A549 (cell line): ENCODE data around the gene FARSB. TPM values are rescaled to one million over a fixed set of nuclear protein-coding genes. Genes with fewer than 3 reads are reported as not detected.

Source experiments
- ATAC-seq, 2 experiments: fragments of 200-7000 bp in 1 of 2; fragments of >200 bp in 1 of 2; cut with Nextera tagmentation in 1 of 2; cut with Tn5 transposase in 1 of 2; 3 replicates each; pipeline versions ENCODE4 v1.8.0 to v1.9.1; 2018 to 2020; ENCODE audit warnings: mild to moderate bottlenecking in 1 of 2, moderate library complexity in 1 of 2
- CTCF ChIA-PET: fragments of 300-600 bp; sonication (Branson Sonifier 250); formaldehyde crosslinking; extraction: SDS; loops from one replicate; lab custom pipeline; 2021; ENCODE audit warnings: antibody characterized with exemption, inconsistent platforms; lab: Yijun Ruan, JAX
- POLR2A ChIA-PET: fragments of 350-600 bp; formaldehyde crosslinking; extraction: SDS; loops from one replicate; lab custom pipeline; 2021; ENCODE audit warnings: antibody characterized with exemption, inconsistent platforms; lab: Yijun Ruan, JAX
- DNase-seq, 2 experiments: peaks; one replicate each; pipeline versions ENCODE4 v3.0.0 to v3.0.0-alpha.2; 2011 to 2016; ENCODE audit warnings: low read depth in 1 of 2, low spot score in 1 of 2
- FAIRE-seq: peaks from 2 replicates; lab custom pipeline; 2011; peaks lifted over from hg19 to GRCh38; lab: Jason Lieb, UNC
- H3K27ac ChIP-seq, 2 experiments: fragments of >200 bp; sonication (Bioruptor Twin); formaldehyde crosslinking; 3 replicates each; pipeline ENCODE4 v1.5.1; 2016 to 2017
- H3K4me1 ChIP-seq: fragments of >200 bp; sonication (Bioruptor Twin); formaldehyde crosslinking; 3 replicates; pipeline ENCODE4 v1.6.1; 2016
- H3K4me2 ChIP-seq: fragments of >200 bp; sonication (Bioruptor Twin); formaldehyde crosslinking; 3 replicates; pipeline ENCODE4 v1.6.1; 2016
- H3K4me3 ChIP-seq: fragments of >200 bp; sonication (Bioruptor Twin); formaldehyde crosslinking; 3 replicates; pipeline ENCODE4 v1.5.1; 2016
- H3K9me3 ChIP-seq: fragments of >200 bp; sonication (Bioruptor Twin); formaldehyde crosslinking; 3 replicates; pipeline ENCODE4 v1.6.1; 2016
- ATOH8 ChIP-seq: fragments of 250-450 bp; sonication (Bioruptor Pico); IDR thresholded peaks from 2 replicates; pipeline ENCODE4 v1.5.0; 2020; ENCODE audit warnings: low read depth, mild to moderate bottlenecking, moderate library complexity
- BCL3 ChIP-seq: fragments of >200 bp; sonication (Bioruptor Twin); formaldehyde crosslinking; IDR thresholded peaks from 3 replicates; pipeline ENCODE4 v1.6.1; 2016
- BHLHE40 ChIP-seq: IDR thresholded peaks from 2 replicates; pipeline ENCODE4 v1.6.1; 2012; ENCODE audit warnings: low read depth, low read length, inconsistent platforms
- CBX2 ChIP-seq: fragments of 200-600 bp; sonication (generic); IDR thresholded peaks from 2 replicates; pipeline ENCODE4 v1.6.1; 2016; ENCODE audit warnings: low read depth, mild to moderate bottlenecking, borderline replicate concordance
- CBX8 ChIP-seq: fragments of 200-600 bp; sonication (generic); IDR thresholded peaks from 2 replicates; pipeline ENCODE4 v1.6.1; 2016
- CHD2 ChIP-seq: fragments of 150-350 bp; IDR thresholded peaks from 2 replicates; pipeline ENCODE4 v1.6.1; 2014; ENCODE audit warnings: low read length; ENCODE audit not compliant: partially characterized antibody
- EHF ChIP-seq: fragments of 250-450 bp; sonication (Bioruptor Pico); IDR thresholded peaks from 2 replicates; pipeline ENCODE4 v1.5.0; 2020; ENCODE audit warnings: mild to moderate bottlenecking
- ESRRA ChIP-seq: fragments of 150-350 bp; IDR thresholded peaks from 2 replicates; pipeline ENCODE4 v1.6.1; 2014; ENCODE audit warnings: mild to moderate bottlenecking, low read length, borderline replicate concordance
- FOSB ChIP-seq: fragments of 250-450 bp; sonication (Bioruptor Pico); IDR thresholded peaks from 2 replicates; pipeline ENCODE4 v1.5.0; 2020; ENCODE audit warnings: mild to moderate bottlenecking, moderate library complexity
- HMGXB4 ChIP-seq: fragments of 250-450 bp; sonication (Bioruptor Pico); IDR thresholded peaks from 2 replicates; pipeline ENCODE4 v1.5.0; 2021; ENCODE audit warnings: mild to moderate bottlenecking, moderate library complexity, borderline replicate concordance
- HOXA7 ChIP-seq: fragments of 250-450 bp; sonication (Bioruptor Pico); IDR thresholded peaks from 2 replicates; pipeline ENCODE4 v1.5.0; 2020; ENCODE audit warnings: mild to moderate bottlenecking, moderate library complexity
- HOXB13 ChIP-seq: fragments of 250-450 bp; sonication (Bioruptor Pico); IDR thresholded peaks from 2 replicates; pipeline ENCODE4 v1.5.0; 2020; ENCODE audit warnings: low read depth, mild to moderate bottlenecking, moderate library complexity
- JUN ChIP-seq, 2 experiments: fragments of >200 bp; sonication (Bioruptor Twin); formaldehyde crosslinking; IDR thresholded peaks; 2 replicates in 1 of 2; 3 replicates in 1 of 2; pipeline ENCODE4 v1.6.1; 2016 to 2017
- MAZ ChIP-seq: fragments of 150-350 bp; IDR thresholded peaks from 2 replicates; pipeline ENCODE4 v1.6.1; 2014; ENCODE audit warnings: antibody characterized with exemption, low read depth, low read length, borderline replicate concordance
- MYC ChIP-seq: IDR thresholded peaks from 2 replicates; pipeline ENCODE4 v1.6.1; 2012; ENCODE audit warnings: mild to moderate bottlenecking, inconsistent platforms, low read length, improper control_type of control experiment, borderline replicate concordance
- NPAS2 ChIP-seq: fragments of 250-450 bp; sonication (Bioruptor Pico); IDR thresholded peaks from 2 replicates; pipeline ENCODE4 v1.8.0; 2022; ENCODE audit warnings: mild to moderate bottlenecking, moderate library complexity, borderline replicate concordance
- NR3C1 ChIP-seq: fragments of >200 bp; sonication (Bioruptor Twin); formaldehyde crosslinking; IDR thresholded peaks from 3 replicates; pipeline ENCODE4 v1.6.1; 2017
- POLR2AphosphoS2 ChIP-seq: conservative IDR thresholded peaks from 2 replicates; pipeline ENCODE4 v1.6.1; 2012; ENCODE audit warnings: low read length, improper control_type of control experiment, inconsistent platforms
- RFX5 ChIP-seq: fragments of 450-650 bp; IDR thresholded peaks from 2 replicates; pipeline ENCODE4 v1.7.1; 2014; ENCODE audit warnings: antibody characterized with exemption, mild to moderate bottlenecking, moderate library complexity
- RNF2 ChIP-seq: fragments of 200-600 bp; sonication (generic); IDR thresholded peaks from 2 replicates; pipeline ENCODE4 v1.6.1; 2016; ENCODE audit warnings: low read depth, mild to moderate bottlenecking, antibody characterized with exemption, moderate library complexity, borderline replicate concordance
- TFCP2L1 ChIP-seq: fragments of 250-450 bp; sonication (Bioruptor Pico); IDR thresholded peaks from 2 replicates; pipeline ENCODE4 v1.5.0; 2021; ENCODE audit warnings: mild to moderate bottlenecking
- ZFP36 ChIP-seq: fragments of 450-650 bp; IDR thresholded peaks from 2 replicates; pipeline ENCODE4 v1.6.1; 2014; ENCODE audit warnings: borderline replicate concordance; ENCODE audit not compliant: partially characterized antibody
- WGBS: methylation state at CpG from one replicate; pipeline ENCODE4 v1.1.6; 2017; ENCODE audit errors: missing lambda C conversion rate; 5-methylcytosine and 5-hydroxymethylcytosine counted together
- polyA plus RNA-seq, 4 experiments: library from polyadenylated mRNA; depleted of rRNA in 3 of 4; stranded (reverse); fragments of >200 nt; fragmentation: RNase III in 1 of 4; extraction: RNeasy Plus Mini Kit Qiagen cat#74134 plus additional on column Dnase treatment in 1 of 4; gene quantifications; 2 replicates in 3 of 4; 3 replicates in 1 of 4; pipeline ENCODE4 v1.2.3, GENCODE V29; 2011 to 2017

The FARSB gene
- polyA plus RNA-seq, 2 of the 4 experiments (the other 2 are of a cell fraction) = 41.0 to 77.4 TPM

- no peaks in the 10 kb centered on the region for H3K9me3 ChIP-seq
- no peak for TF ChIP-seq RNF2
- no peak for TF ChIP-seq CBX2
- ATAC-seq (no peak), DNase-seq (no peak), FAIRE-seq (no peak)
- 92% methylated on average over 1 of the region's 1 CpG for WGBS
- H3K4me1 ChIP-seq = no peaks in the 10 kb centered on the region
- H3K4me2 ChIP-seq = no peak overlapping the region
- H3K4me3 ChIP-seq = no peak overlapping the region
- ChIA-PET CTCF (no interaction called here), POLR2A (no interaction called here)
- no peak overlapping the region for H3K27ac ChIP-seq
These were observed 20.6 kb downstream of the FARSB start for GRCh38 chr2:222635295-222635694.

- ATAC-seq (no peak), FAIRE-seq (no peak), DNase-seq (no peak)
- TF ChIP-seq NPAS2 (no peak), CBX2 (no peak), RFX5 (no peak), JUN (IDR thresholded peaks at IDR 0.05) (no peak)
- ChIA-PET POLR2A (no interaction called here), CTCF (interaction anchor here (0.9 kb wide), 1 partner anchor 27 kb away, joined by 3 read pairs; no protein-coding TSS in a partner anchor)
- no peak overlapping the region for H3K27ac ChIP-seq
- no peak overlapping the region for H3K4me3 ChIP-seq
- 97% methylated on average over 5 of the region's 5 CpGs for WGBS
- H3K9me3 ChIP-seq = no peaks in the 10 kb centered on the region
- H3K4me2 ChIP-seq = no peak overlapping the region
- no peaks in the 10 kb centered on the region for H3K4me1 ChIP-seq
These were observed 28.1 kb downstream of the FARSB start for GRCh38 chr2:222627764-222628163.

GRCh38 chr2:222623756-222624309 is 32.1 kb downstream of the FARSB start:
- DNase-seq = no peak
- H3K27ac ChIP-seq = no peak overlapping the region
- H3K4me1 ChIP-seq = no peaks in the 10 kb centered on the region
- FAIRE-seq = no peak
- H3K4me2 ChIP-seq = no peak overlapping the region
- no peak for TF ChIP-seq ZFP36
- TF ChIP-seq HOXB13 (CRISPR knock-in tag) = no peak
- TF ChIP-seq CBX8 = no peak
- no peak for TF ChIP-seq RNF2
- TF ChIP-seq HMGXB4 = no peak
- TF ChIP-seq POLR2AphosphoS2 = no peak
- TF ChIP-seq TFCP2L1 (CRISPR knock-in tag) = no peak
- TF ChIP-seq ESRRA = no peak
- TF ChIP-seq EHF (CRISPR knock-in tag) = no peak
- TF ChIP-seq BHLHE40 = no peak
- TF ChIP-seq, all 56 proteins: peak for 0
- CTCF ChIA-PET = interaction anchor here (1.0 to 1.7 kb wide), 2 partner anchors 10 to 19 kb away, joined by 3 to 4 read pairs; no protein-coding TSS in a partner anchor
- no peak overlapping the region for H3K4me3 ChIP-seq
- ATAC-seq = no peak
- no peaks in the 10 kb centered on the region for H3K9me3 ChIP-seq
- WGBS = 94% methylated on average over 6 of the region's 6 CpGs
- POLR2A ChIA-PET = interaction anchor here (0.7 kb wide), 1 partner anchor 9 kb away, joined by 3 read pairs; no protein-coding TSS in a partner anchor

GRCh38 chr2:222622910-222623309 is 33.0 kb downstream of the FARSB start:
- Histone ChIP-seq H3K9me3 (no peaks in the 10 kb centered on the region), H3K4me3 (no peak overlapping the region), H3K4me2 (no peak overlapping the region), H3K4me1 (no peaks in the 10 kb centered on the region), H3K27ac (no peak overlapping the region)
- 85% methylated on average over 2 of the region's 2 CpGs for WGBS
- DNase-seq (no peak), ATAC-seq (no peak), FAIRE-seq (no peak)
- TF ChIP-seq NR3C1 (no peak), FOSB (CRISPR knock-in tag) (no peak), MYC (no peak), MAZ (no peak), HOXA7 (CRISPR knock-in tag) (no peak), BCL3 (no peak), CBX2 (no peak), CHD2 (no peak), POLR2AphosphoS2 (no peak), HOXB13 (CRISPR knock-in tag) (no peak), ATOH8 (CRISPR knock-in tag) (no peak)
- ChIA-PET CTCF (interaction anchor here (1.7 kb wide), 1 partner anchor 18 kb away, joined by 4 read pairs; no protein-coding TSS in a partner anchor), POLR2A (interaction anchor here (0.7 kb wide), 1 partner anchor 9 kb away, joined by 3 read pairs; no protein-coding TSS in a partner anchor)
